Fibroblast of skin of abdomen (primary cell): Measurements from ENCODE around the gene TRMO.

ENCODE experiments used
- DNase-seq: peaks from one replicate; pipeline ENCODE4 v3.0.0-alpha.2; 2013

TRMO gene

DNA sequence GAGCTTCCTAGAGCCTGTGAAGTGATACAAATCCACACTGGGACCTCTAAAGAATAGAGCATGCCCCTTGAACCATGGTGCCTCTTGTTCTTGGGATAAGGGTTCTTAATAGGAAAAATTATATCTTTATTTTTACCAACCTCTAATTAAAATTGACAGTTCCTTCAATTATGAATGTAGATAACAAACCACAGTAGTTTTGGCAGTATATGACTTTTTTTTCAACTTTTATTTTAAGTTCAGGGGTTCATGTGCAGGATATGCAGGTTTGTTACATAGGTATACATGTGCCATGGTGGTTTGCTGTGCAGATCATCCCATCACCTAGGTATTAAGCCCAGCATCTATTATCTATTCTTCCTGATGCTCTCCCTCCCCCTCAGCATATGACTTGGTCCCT, 14.7 kb upstream of the TRMO start:
- DNase-seq, result no peak

DNA sequence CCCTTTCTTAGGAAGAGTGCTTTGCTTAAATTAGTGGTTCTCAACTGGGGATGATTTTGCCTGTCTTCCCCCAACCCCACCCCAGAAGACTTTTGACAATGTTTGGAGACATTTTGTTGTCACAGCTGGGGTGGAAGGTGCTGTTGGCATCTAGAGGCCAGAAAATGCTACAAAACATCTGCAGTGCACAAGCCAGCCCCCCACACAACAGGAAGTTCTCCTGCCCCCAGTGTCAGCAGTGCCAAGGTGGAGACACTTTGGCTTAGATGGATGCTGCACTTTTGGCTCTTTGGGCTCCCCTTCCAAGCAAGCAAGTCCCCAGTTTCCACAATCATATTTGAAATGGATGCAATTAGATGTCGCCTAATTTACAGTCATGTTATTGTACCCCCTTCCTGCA, 13.0 kb upstream of the TRMO start:
- DNase-seq, result no peak

- DNase-seq, result no peak
Observed at GRCh38 chr9:97934321-97935115, 12.2 kb upstream of the TRMO start.

DNA sequence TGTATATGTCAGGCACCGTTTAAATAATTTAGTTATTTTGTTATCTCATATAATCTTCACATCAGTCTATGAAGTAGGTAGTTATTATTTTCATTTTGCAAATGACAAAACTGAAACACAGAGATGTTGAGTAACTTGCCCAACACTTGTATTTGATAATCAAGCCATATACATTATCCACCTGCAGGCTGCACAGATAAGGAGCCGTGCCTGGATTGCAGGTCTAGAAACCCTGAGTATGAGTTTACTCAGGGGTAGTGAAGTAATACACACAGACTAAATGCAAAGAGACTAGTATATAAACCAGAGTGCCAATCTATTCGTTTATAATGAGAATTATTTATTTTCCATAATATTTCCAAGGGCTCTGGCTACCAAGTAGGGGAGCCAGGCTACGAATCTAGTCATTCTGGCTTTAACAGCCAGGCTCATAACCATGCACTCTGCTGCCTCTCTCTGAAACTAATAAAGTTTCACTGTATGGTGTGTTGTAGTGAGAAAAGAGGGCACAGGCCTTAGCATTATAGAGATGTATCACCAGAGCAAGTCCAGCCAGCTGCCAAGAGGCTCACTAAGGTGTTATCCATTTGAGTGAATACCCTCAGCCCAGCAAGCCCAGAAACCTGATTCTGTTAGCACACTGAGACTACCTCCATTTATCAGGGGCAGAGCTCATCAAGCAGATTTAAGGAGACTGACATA, 11.1 kb upstream of the TRMO start:
- no peak for DNase-seq

DNA sequence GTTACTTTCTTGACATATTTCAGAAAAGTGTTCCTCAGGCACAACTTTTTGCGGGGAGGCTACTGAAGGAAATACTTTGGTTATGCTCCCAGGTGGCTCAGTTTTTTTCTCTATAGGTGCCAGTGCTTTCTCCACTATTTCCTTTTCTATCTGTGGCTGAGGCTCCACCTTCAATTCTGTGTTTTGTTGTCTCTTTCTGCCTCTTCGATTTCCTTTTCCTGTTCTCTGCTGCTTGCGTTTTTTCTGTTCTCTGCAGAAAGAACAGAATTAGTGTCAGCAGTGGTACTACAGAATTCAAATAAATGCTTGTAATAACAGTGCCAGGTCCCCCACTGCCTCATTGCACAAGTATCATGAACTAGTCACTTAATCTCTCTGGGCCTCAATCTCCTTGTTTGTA, 8.7 kb upstream of the TRMO start:
- DNase-seq, result no peak

- DNase-seq, result no peak
Observed at GRCh38 chr9:97928986-97929604, 6.8 kb upstream of the TRMO start.

GRCh38 chr9:97925497-97926334, 3.4 kb upstream of the TRMO start:
- no peak for DNase-seq

GRCh38 chr9:97924386-97924785, 2.1 kb upstream of the TRMO start:
- no peak for DNase-seq

DNA sequence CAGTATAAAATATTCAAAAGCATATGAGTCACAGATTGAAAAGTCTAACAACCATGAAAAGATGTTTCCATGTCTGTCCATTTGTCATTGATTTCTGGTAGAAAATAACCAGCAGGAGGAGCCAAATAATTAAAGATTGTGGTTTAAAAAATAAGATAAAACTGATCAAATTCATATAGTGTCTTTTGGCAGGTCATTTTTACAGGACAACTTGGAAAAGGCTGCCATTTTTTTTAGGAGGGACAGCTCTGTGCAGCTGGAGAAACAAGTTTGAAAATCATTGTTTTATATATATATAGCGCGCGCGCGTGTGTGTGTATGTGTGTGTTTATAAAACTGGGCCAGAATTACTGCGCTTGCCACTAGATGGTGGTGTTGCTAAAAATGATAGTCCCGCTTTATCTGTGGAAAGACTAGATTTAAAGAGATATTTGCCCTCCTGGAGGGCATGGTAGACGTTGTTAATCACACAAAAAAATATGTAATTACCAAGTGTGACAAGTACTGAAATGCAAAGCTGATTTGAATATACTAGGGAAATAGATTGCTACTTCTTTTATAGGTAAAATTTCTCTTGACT, 1.3 kb upstream of the TRMO start:
- DNase-seq, result peak; percentile 76

DNA sequence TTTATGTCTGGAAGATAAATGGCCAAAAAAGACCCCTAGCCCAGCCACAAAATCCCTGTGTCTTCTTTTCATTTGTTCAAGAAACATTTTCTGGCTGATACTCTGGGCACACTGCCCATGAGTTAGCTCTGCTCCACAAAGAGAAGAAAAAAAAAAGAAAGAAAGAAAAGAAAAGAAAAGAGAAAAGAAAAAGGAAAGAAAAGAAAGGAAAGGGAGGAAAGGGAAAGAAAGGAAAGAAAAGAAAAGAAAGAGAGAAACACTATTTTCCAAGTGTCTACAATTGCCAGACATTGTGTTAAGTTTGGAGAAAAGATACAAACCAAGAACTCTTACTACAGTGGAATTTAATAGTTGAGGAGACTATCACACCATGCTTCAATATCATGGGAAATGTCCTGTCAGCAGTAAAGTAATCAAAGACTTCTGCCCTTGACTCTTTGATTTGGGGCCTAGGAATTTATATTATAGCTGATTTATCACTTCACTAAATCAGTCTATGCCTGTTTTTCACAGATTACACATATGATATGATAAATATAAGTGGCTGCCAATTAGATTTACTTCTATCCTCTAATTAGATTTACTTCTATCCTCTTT, 3.0 kb downstream of the TRMO start:
- no peak for DNase-seq

DNA sequence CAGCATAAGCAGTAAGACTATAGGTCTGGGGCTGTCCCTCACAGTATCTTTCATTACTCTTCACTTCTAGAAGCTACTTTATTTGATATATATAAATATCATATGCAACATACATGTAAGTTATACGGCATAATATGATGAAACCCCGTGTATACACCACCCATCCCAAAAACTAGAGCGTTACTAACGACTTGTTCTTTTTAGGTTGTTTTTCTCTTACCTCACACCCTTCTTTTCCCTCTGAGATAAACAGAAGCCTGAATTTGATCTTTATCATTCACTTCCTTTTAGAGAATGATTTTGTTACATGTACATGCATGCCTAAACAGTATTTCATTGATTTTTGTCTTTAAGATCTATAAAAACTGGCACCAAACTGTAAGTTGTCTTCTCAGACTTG, 3.7 kb downstream of the TRMO start:
- DNase-seq, result no peak

DNA sequence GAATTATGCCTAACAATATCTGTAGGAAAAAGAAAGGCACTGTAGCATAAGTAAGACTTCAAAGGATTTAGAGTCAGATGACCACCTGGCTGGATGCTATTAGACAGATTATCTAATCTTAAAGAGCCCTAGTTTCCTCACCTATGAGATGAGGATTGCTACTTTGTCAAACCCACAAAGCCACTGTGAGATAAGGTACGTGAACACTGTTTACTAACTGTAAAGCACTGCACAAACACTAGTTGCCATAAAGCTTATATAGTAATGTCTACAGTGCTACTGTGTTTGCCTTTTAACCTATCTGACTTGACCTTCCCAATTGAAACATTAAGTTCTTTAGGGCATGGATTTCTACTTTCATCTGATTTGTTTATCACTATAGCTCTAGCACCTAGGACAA, 10.3 kb downstream of the TRMO start:
- no peak for DNase-seq

DNA sequence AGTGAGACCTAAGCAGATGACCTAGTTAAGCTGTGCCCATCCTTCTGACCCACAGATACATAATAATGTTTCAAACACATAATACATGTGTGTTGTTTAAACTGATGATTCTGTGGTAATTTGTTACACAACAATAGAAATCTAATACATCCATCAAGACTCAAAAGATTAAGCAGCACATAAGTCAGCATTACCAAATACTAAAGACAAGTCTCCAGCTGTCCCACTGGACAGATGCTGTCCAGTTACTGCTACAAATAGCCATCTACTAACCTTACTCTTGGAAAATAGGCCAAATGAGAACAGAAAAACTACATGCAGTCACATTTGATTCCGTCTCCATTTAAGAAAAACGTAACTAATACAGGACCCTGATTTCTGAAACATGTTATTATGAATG, 10.8 kb downstream of the TRMO start:
- no peak for DNase-seq

DNA sequence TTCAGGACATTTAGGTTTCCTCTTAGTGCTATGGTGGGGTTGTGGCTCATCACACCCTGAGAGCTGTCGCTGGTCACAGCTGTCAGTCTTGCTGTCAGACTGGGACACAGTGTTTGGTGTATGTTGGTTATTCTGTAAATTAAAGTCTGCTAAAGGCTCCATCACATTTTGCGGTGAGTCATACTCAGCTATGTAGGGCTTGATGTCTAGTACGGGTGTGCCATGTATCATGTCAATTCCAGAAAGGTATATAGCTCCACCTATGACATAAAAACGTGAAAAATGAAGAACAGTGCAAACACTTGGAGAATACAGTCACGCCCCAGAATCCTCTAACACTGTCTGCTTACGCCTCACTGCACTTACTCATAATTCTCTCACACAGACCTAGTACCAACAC, 11.9 kb downstream of the TRMO start:
- DNase-seq, result no peak

GRCh38 chr9:97908705-97909104, 13.6 kb downstream of the TRMO start:
- no peak for DNase-seq

- no peak for DNase-seq
Observed at GRCh38 chr9:97907632-97908031, 14.7 kb downstream of the TRMO start.

- no peak for DNase-seq
Observed at GRCh38 chr9:97907046-97907445, 15.3 kb downstream of the TRMO start.

GRCh38 chr9:97906236-97906831, 16.0 kb downstream of the TRMO start:
- no peak for DNase-seq

GRCh38 chr9:97905228-97905627, 17.1 kb downstream of the TRMO start:
- no peak for DNase-seq

DNA sequence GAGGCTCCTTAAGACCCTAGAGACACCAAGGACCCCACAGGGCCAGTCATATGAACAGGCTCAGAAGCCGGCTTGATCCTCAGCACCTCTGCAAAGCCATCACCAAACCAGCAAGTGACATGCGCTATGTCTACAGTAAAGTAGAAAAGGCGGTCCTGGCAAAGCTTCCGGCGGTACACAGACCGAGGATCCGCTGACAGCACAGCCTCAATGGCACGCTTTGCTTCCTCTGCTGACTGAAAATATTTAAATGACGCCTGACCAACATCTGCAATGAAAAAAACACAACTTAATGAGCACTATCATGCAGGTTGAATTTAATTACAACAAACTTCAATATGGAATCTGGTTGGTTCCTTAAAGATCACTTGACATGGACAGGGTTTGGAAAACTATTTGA, 17.6 kb downstream of the TRMO start:
- no peak for DNase-seq

- DNase-seq, result no peak
Observed at GRCh38 chr9:97903177-97903576, 19.1 kb downstream of the TRMO start.
